LNCAP (cell line): ENCODE data around the gene STK32C.

Source experiments
- TF ChIP-seq, protein P1 (sequence below): fragments of 450-650 bp; IDR thresholded peaks from 2 replicates; pipeline ENCODE4 v1.5.1; 2017; ENCODE audit warnings: mild to moderate bottlenecking

The STK32C gene

DNA sequence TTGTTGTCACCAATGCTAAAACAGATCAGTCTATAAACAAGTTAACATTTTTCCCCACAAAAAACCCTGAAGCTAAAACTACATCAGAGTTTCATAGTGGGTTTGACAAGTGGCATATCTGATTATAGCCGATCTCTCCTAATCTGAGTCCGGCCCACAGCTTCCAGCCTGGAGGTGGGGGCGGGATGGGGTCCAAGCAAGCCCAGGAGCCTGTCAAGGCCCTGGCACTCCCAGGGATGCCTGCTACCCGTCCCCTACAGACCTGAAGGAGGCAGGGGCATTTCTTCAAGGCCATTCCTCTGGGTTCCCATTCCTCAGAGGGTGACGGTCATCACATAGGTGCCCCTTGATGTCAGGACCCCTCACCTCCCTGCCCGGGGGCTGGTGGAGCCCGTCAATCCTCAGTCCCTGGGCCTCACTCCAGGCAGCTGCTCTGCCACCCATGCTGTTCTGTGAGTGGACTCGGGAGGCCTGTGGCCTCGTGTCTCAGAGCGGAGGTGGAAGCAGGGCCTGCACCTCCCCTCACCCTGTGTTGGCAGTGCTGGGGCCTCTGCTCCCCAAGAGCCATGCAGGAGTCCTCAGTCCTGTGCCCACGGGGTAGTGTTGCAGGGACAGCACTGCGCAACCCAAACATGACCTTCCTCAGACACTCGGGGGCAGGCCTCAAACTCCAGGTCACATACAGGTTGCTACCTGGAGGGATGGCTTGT lies 112.2 kb downstream of the STK32C start:
- TF ChIP-seq, protein P1, sequence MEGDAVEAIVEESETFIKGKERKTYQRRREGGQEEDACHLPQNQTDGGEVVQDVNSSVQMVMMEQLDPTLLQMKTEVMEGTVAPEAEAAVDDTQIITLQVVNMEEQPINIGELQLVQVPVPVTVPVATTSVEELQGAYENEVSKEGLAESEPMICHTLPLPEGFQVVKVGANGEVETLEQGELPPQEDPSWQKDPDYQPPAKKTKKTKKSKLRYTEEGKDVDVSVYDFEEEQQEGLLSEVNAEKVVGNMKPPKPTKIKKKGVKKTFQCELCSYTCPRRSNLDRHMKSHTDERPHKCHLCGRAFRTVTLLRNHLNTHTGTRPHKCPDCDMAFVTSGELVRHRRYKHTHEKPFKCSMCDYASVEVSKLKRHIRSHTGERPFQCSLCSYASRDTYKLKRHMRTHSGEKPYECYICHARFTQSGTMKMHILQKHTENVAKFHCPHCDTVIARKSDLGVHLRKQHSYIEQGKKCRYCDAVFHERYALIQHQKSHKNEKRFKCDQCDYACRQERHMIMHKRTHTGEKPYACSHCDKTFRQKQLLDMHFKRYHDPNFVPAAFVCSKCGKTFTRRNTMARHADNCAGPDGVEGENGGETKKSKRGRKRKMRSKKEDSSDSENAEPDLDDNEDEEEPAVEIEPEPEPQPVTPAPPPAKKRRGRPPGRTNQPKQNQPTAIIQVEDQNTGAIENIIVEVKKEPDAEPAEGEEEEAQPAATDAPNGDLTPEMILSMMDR: no peak

DNA sequence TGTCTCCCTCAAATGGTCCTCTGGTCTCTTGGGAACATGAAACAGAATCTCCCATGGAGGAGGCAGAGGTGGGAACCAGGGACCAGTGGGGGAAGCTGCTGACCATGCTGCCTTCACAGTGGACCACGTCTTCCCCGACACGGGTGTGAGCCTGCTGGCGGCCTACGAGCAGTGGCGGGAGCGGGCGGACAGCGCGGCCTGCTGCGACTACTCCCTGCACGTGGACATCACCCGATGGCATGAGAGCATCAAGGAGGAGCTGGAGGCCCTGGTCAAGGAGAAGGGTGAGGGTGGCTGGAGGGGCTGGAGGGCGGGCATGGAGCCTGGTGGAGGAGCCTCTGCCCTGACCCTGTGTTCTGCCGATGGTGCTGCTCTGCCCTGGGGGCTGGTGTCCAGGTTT lies 113.0 kb downstream of the STK32C start:
- TF ChIP-seq, protein P1: no peak

DNA sequence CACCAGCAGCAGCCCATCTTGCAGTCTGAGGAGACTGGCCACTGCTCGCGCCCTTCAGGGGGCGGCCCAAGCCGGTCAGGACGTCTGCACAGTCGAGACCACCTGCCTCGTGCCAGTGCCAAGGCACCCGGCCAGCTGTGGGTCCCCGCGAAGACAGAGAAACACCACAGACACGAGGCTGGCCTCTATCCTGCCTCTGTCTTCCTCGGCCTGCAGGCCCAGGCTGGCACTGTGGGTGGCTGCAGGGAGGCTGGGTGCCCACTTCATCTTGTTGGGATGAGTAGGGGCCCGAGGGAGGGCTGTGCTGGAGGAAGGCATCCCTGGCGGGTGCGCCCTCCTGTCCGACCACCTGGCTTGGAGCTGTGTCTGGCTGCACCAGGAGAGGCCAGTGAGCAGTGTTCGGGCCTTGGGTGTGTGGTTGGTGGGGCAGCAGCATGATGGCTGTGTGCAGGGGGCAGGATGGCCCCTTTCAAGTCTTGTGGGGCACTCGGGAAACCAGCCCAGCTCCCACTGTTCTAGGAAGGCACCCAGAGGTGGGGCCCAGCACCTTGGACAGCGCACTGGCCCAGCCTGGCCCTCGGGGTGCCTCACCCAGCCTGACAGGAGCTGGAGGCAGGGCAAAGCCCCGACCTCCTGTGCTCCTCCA lies 113.7 kb downstream of the STK32C start:
- TF ChIP-seq, protein P1: no peak

DNA sequence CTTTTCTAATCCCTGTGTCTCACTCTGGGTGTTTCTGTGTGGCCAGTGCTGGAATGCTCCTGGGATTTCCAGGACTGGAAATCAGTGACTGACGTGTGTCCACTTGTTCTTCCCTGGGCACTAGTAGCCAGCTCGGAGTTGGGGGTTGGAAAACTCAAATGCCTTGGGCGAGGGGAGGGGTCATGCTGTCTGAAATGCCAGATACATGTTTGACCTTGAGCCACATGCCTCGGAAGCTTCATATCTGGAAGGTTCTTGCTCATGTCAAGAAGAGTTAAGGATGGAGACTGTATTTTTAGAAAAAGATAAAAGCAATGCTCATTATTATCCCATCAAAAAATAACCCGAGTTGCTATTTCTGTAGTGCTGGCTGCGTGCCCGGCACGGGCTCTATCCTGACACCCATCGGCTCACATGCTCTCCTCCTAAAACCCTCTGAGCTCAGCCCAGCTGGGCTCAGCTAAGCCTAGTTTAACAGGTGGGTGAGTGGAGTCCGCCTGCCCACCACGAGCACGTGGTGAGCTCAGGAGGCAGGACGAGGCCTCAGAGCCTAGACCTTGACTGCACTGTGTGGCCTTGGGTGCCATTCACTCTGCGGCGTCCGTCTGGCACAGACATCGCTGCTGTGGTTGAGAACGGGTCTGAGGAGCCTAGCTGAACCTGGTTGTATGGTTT lies 114.6 kb downstream of the STK32C start:
- TF ChIP-seq, protein P1: no peak

DNA sequence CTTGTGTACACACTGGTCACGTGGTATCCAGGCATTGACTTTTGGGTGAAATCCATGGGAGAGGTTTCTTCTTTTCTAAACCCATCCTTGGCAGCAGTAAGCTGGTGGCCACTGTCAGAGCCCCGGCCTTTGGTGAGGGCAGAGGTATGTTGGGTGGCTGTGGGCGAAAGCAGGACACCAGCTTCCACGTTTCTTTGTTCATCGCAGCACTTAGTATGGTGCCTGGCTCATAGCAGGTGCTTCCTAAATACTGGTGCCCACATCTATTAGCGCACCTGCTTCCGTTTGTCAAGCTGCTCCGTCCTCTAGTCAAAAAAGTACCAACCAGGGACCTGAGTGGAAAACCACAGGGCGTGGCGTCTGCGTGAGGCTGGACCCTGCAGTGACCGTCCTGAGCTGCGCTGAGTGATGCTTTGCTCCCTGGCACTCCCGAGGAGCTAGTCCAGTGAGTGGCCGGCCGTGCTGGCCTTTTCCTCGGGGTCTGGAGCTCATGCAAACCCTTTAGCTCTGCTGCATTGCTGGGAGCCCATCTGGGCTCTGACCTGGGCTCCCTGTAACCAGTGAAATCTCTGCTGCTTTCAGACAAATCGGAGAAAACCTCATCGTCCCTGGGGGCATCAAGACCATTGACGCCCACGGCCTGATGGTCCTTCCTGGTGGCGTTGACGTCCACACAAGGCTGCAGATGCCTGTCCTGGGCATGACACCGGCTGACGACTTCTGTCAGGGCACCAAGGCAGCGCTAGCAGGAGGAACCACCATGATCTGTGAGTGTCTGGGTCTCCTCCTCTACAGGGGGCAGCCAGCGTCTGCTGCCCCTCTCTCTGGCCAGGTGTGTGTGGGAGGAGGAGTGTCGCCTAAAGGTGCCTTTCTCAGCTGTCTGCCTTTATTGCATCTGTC lies 115.4 kb downstream of the STK32C start:
- TF ChIP-seq, protein P1: no peak

DNA sequence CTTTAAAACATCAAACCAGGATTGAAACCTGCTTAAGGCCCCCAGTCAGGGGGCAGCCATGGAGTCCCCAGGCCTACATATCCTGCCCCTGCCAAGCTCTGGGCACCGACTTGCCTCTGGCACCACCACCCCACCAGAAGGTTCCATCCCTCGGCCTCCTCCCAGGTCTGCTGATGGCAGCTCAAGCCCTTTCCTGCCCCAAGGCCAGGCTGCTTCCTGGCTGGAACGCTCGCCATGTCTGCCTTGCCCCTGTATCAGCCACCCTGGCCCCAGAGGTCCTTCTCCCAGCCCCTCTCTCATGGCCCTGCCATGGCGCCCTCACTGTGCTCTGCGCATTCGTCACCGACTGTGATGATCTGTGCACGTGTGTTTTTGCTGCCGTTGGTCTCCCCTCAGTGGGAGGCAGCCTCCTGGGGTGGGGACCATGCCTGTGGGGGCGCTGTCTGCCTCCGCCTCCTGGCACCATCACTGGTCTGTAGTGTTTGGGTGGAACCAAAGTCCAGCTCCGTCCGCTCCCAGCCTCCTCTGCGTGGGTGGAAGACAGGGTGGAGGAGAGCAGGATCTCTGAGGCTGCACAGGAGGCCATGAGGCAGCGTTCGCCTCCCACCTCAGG lies 117.8 kb downstream of the STK32C start:
- TF ChIP-seq, protein P1: no peak

DNA sequence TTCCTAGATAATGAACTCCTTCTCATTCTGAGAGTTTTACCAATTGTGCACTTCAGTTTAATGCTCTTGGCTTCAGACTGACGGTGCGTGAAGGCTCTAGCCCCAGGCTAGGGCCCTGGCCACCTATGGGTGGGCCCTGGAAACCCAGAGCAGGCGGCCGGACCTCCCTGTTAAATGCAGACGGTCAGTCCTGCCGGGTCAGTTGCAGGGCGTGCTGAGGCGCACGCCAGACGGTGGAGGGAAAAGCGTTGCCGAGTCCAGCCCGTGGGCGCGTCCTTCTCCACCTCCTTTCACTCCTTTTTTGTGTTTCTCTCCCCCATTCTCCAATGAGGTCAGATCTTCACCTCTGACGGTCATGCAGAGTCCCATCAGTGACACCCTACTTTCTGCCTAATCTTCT lies 118.7 kb downstream of the STK32C start:
- TF ChIP-seq, protein P1: no peak
